B cell (primary cell): ENCODE measurements around the gene UBALD2. TPM values are rescaled to one million over a fixed set of nuclear protein-coding genes. Genes with fewer than 3 reads are reported as not detected.

Source experiments
- ATAC-seq: fragments of 200-7000 bp; cut with Tn5 transposase; one replicate; pipeline ENCODE4 v1.10.0; 2021; ENCODE audit warnings: low read depth, mild to moderate bottlenecking, moderate number of reproducible peaks, moderate library complexity
- CTCF ChIA-PET: fragments of 350-600 bp; sonication (Branson Sonifier 250); formaldehyde crosslinking; loops from one replicate; lab custom pipeline; 2021; ENCODE audit warnings: antibody characterized with exemption, inconsistent platforms; lab: Charles Lee
- POLR2A ChIA-PET: fragments of 350-600 bp; sonication (Branson Sonifier 250); formaldehyde crosslinking; loops from one replicate; lab custom pipeline; 2021; ENCODE audit warnings: antibody characterized with exemption; lab: Charles Lee
- DNase-seq: peaks from one replicate; pipeline ENCODE4 v3.0.0; 2013
- H2AFZ ChIP-seq: 2 replicates; pipeline ENCODE4 v1.6.1; 2012; ENCODE audit warnings: mild to moderate bottlenecking, low read depth, low read length; ENCODE audit not compliant: insufficient read depth, poor library complexity, severe bottlenecking
- H3K27ac ChIP-seq, 2 donors: 1 replicate in 1 of 2; 2 replicates in 1 of 2; pipeline ENCODE4 v1.5.1; 2012 to 2013; ENCODE audit warnings: low read length in 2 of 2, mild to moderate bottlenecking in 2 of 2, moderate library complexity in 1 of 2
- H3K27me3 ChIP-seq, 4 experiments: fragments of 200-600 bp in 1 of 4; sonication (generic) in 1 of 4; replicated peaks in 1 of 4; 1 replicate in 2 of 4; 2 replicates in 2 of 4; pipeline versions ENCODE4 v1.6.1 to v1.7.0; 2013 to 2016; ENCODE audit warnings: low read length in 3 of 4, mild to moderate bottlenecking in 2 of 4, mixed read lengths in 1 of 4, moderate library complexity in 1 of 4; ENCODE audit not compliant: insufficient read depth in 4 of 4, control insufficient read depth in 3 of 4; ENCODE audit errors: control extremely low read depth in 1 of 4
- H3K36me3 ChIP-seq, 2 experiments: replicated peaks in 1 of 2; 1 replicate in 1 of 2; 2 replicates in 1 of 2; pipeline versions ENCODE4 v1.6.1 to v1.7.1; 2013; ENCODE audit warnings: low read length in 1 of 2; ENCODE audit not compliant: insufficient read depth in 2 of 2, control insufficient read depth in 1 of 2; ENCODE audit errors: control extremely low read depth in 1 of 2, extremely low read depth in 1 of 2
- H3K4me1 ChIP-seq, 2 donors: fragments of 200-600 bp in 1 of 2; sonication (generic) in 1 of 2; 1 replicate in 1 of 2; 2 replicates in 1 of 2; pipeline versions ENCODE4 v1.5.1 to v1.6.1; 2013 to 2017; ENCODE audit warnings: low read length in 2 of 2; ENCODE audit not compliant: control insufficient read depth in 2 of 2, insufficient read depth in 2 of 2
- H3K4me2 ChIP-seq: replicated peaks from 2 replicates; pipeline ENCODE3; 2012; ENCODE audit warnings: mild to moderate bottlenecking, low read depth, low read length; ENCODE audit not compliant: poor library complexity, severe bottlenecking
- H3K4me3 ChIP-seq, 5 experiments: fragments of 200-600 bp in 1 of 5; sonication (generic) in 1 of 5; 1 replicate in 3 of 5; 2 replicates in 2 of 5; pipeline versions ENCODE4 v1.5.1 to v1.7.0; 2011 to 2016; ENCODE audit warnings: low read length in 4 of 5, mild to moderate bottlenecking in 4 of 5, low read depth in 2 of 5, control low read depth in 1 of 5, moderate library complexity in 1 of 5; ENCODE audit not compliant: insufficient read depth in 1 of 5; ENCODE audit errors: control extremely low read depth in 1 of 5, extremely low read depth in 1 of 5
- H3K79me2 ChIP-seq: fragments of 200-600 bp; sonication (generic); one replicate; pipeline ENCODE4 v1.6.0; 2016; ENCODE audit warnings: low read length; ENCODE audit not compliant: control insufficient read depth, insufficient read depth
- H3K9ac ChIP-seq: fragments of 200-600 bp; sonication (generic); 2 replicates; pipeline ENCODE4 v1.6.1; 2017; ENCODE audit warnings: mild to moderate bottlenecking, low read length, moderate library complexity
- H3K9me3 ChIP-seq, 3 donors: one replicate each; pipeline versions ENCODE4 v1.6.1 to v1.7.1; 2013; ENCODE audit warnings: low read length in 2 of 3; ENCODE audit not compliant: control insufficient read depth in 2 of 3, insufficient read depth in 1 of 3; ENCODE audit errors: control extremely low read depth in 1 of 3
- H4K20me1 ChIP-seq: 2 replicates; pipeline ENCODE4 v1.6.0; 2012; ENCODE audit warnings: mild to moderate bottlenecking, low read length; ENCODE audit not compliant: insufficient read depth, control insufficient read depth, poor library complexity, severe bottlenecking
- H3K27ac Mint-ChIP-seq: one replicate; pipeline ENCODE4 v1.8.0; 2021; ENCODE audit warnings: mixed read lengths
- H3K27me3 Mint-ChIP-seq: one replicate; pipeline ENCODE4 v1.8.0; 2021; ENCODE audit warnings: mixed read lengths
- H3K4me1 Mint-ChIP-seq: one replicate; pipeline ENCODE4 v1.8.0; 2021; ENCODE audit warnings: mixed read lengths
- H3K4me3 Mint-ChIP-seq: one replicate; pipeline ENCODE4 v1.8.0; 2021; ENCODE audit warnings: mixed read lengths
- H3K9me3 Mint-ChIP-seq: one replicate; pipeline ENCODE4 v1.8.0; 2022; ENCODE audit warnings: mixed read lengths; ENCODE audit not compliant: insufficient read depth
- CTCF ChIP-seq: fragments of 200-600 bp; IDR thresholded peaks from one replicate; pipeline ENCODE4 v1.8.0; 2022; ENCODE audit warnings: antibody characterized with exemption, mild to moderate bottlenecking
- EZH2 ChIP-seq: IDR thresholded peaks from 2 replicates; pipeline ENCODE4 v1.6.1; 2012; ENCODE audit warnings: borderline replicate concordance, low read depth, mild to moderate bottlenecking, moderate library complexity, low read length; ENCODE audit not compliant: insufficient read depth, poor library complexity, severe bottlenecking
- WGBS: methylation state at CpG from one replicate; pipeline ENCODE4 v1.1.5; 2013; ENCODE audit warnings: missing lambda C conversion rate; ENCODE audit not compliant: insufficient coverage; 5-methylcytosine and 5-hydroxymethylcytosine counted together
- intact Hi-C: fragments of 100-400 bp; cut with micrococcal nuclease; formaldehyde crosslinking; loops from one replicate; pipeline ENCODE4 v1.10.0; 2022
- polyA plus RNA-seq: library from polyadenylated mRNA; depleted of rRNA; stranded (reverse); fragments of >200 nt; gene quantifications from 2 replicates; pipeline ENCODE4 v1.2.3, GENCODE V29; 2012
- small RNA-seq: library from RNA; depleted of rRNA; stranded (forward); fragments of <200 nt; gene quantifications from one replicate; pipeline ENCODE3, GENCODE V24; 2012; ENCODE audit warnings: low replicate concordance, low read depth; ENCODE audit not compliant: insufficient read length
- total RNA-seq, 2 donors: library from RNA; stranded (reverse); fragments of 120-200 nt in 1 of 2; gene quantifications; 1 replicate in 1 of 2; 2 replicates in 1 of 2; pipeline versions ENCODE4 v1.2.3 to v1.2.4, GENCODE V29; 2013 to 2022

UBALD2 gene
- total and polyA plus RNA-seq, 2 donors (not counting 1 experiment from before 2014, with no cell fraction given) = 78.9 to 155 TPM

DNA sequence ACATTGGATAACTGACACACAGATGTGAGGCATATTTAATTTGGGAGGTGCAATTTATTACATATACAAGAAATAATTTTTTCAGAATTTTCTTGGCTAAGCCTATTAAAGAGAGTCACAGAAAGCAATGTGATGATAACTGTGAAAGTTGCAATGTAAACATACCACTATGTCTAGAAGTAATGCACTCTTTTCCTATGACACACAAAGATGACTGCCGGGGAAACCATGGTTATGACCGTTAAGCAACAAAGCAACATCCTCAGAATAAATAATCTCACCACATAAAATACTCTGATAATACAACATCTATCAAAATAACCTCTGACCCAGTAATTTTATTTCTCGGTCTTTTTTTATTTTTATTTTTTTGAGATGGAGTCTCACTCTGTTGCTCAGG, 53.4 kb downstream of the UBALD2 start:
- POLR2A ChIA-PET = no interaction called here
- no peaks in the 10 kb centered on the region for H4K20me1 ChIP-seq
- no peak for DNase-seq

More for the DNA sequence above, 53.4 kb downstream of the UBALD2 start:
- Mint-ChIP-seq H3K4me3 (no peak overlapping the region), H3K27me3 (no peaks in the 10 kb centered on the region), H3K27ac (no peak overlapping the region), H3K4me1 (no peaks in the 10 kb centered on the region), H3K9me3 (no peaks in the 10 kb centered on the region)
- TF ChIP-seq CTCF (no peak), EZH2 (no peak)
- no peaks in the 10 kb centered on the region for H3K4me1 ChIP-seq
- peaks cover 5 to 6% of the 10 kb centered on the region in 2 experiments for H3K36me3 ChIP-seq
- 100% methylated on average over 2 of the region's 3 CpGs for WGBS
- H3K79me2 ChIP-seq = no peaks in the 10 kb centered on the region
- no peak overlapping the region for H3K9ac ChIP-seq
- intact Hi-C loops = no loop called here
- no peak for ATAC-seq
- H3K9me3 ChIP-seq = no peaks in the 10 kb centered on the region
- H2AFZ ChIP-seq = no peak overlapping the region
- no peak overlapping the region for H3K27ac ChIP-seq
- H3K4me2 ChIP-seq = no peak overlapping the region
- CTCF ChIA-PET = no interaction called here
- H3K27me3 ChIP-seq = no peaks in the 10 kb centered on the region
- no peak overlapping the region for H3K4me3 ChIP-seq

Small RNAs within 50 kb of the gene (small RNA-seq; reads per million reads assigned to genes)
- gene RF00019 = not detected

Other genes with a start within 250 kb of the UBALD2 start
- gene EVPL, start 238.0 kb upstream of the UBALD2 start, total RNA-seq = not detected in 2 replicates
- not detected in 2 replicates for gene EVPL, start 238.0 kb upstream of the UBALD2 start, polyA plus RNA-seq
- gene SRP68, start 192.8 kb upstream of the UBALD2 start, total RNA-seq = 75.4 and 82.3 TPM in 2 replicates
- gene SRP68, start 192.8 kb upstream of the UBALD2 start, polyA plus RNA-seq = 29.6 and 36.3 TPM in 2 replicates
- 0.42 TPM in 1 of 2 replicates, not detected in the other for gene GALR2, start 190.6 kb upstream of the UBALD2 start, total RNA-seq
- 1.2 and 2.0 TPM in 2 replicates for gene GALR2, start 190.6 kb upstream of the UBALD2 start, polyA plus RNA-seq
- 0.37 and 0.53 TPM in 2 replicates for gene ZACN, start 186.2 kb upstream of the UBALD2 start, total RNA-seq
- 0.35 and 0.45 TPM in 2 replicates for gene ZACN, start 186.2 kb upstream of the UBALD2 start, polyA plus RNA-seq
- gene EXOC7, start 161.6 kb upstream of the UBALD2 start, total RNA-seq = 191 and 194 TPM in 2 replicates
- gene EXOC7, start 161.6 kb upstream of the UBALD2 start, polyA plus RNA-seq = 96.1 and 105 TPM in 2 replicates
- gene FOXJ1, start 124.1 kb upstream of the UBALD2 start, total RNA-seq = 0.12 and 0.20 TPM in 2 replicates
- gene FOXJ1, start 124.1 kb upstream of the UBALD2 start, polyA plus RNA-seq = 0.53 and 1.0 TPM in 2 replicates
- 1.2 and 1.4 TPM in 2 replicates for gene RNF157, start 24.9 kb upstream of the UBALD2 start, total RNA-seq
- 0.54 and 0.84 TPM in 2 replicates for gene RNF157, start 24.9 kb upstream of the UBALD2 start, polyA plus RNA-seq
- gene QRICH2, start 42.9 kb downstream of the UBALD2 start, total RNA-seq = 4.2 and 4.4 TPM in 2 replicates
- 3.1 and 4.5 TPM in 2 replicates for gene QRICH2, start 42.9 kb downstream of the UBALD2 start, polyA plus RNA-seq
- 45.5 and 48.0 TPM in 2 replicates for gene PRPSAP1, start 88.6 kb downstream of the UBALD2 start, total RNA-seq
- 43.0 and 61.4 TPM in 2 replicates for gene PRPSAP1, start 88.6 kb downstream of the UBALD2 start, polyA plus RNA-seq
- 2.2 and 2.4 TPM in 2 replicates for gene SPHK1, start 119.3 kb downstream of the UBALD2 start, total RNA-seq
- 1.1 and 1.9 TPM in 2 replicates for gene SPHK1, start 119.3 kb downstream of the UBALD2 start, polyA plus RNA-seq
- 54.0 and 62.4 TPM in 2 replicates for gene UBE2O, start 187.8 kb downstream of the UBALD2 start, total RNA-seq
- gene UBE2O, start 187.8 kb downstream of the UBALD2 start, polyA plus RNA-seq = 41.3 and 62.5 TPM in 2 replicates
- gene AANAT, start 202.3 kb downstream of the UBALD2 start, total RNA-seq = 0.94 TPM in 1 of 2 replicates, not detected in the other
- 0.42 and 0.88 TPM in 2 replicates for gene AANAT, start 202.3 kb downstream of the UBALD2 start, polyA plus RNA-seq
- gene RHBDF2, start 236.1 kb downstream of the UBALD2 start, total RNA-seq = 482 and 509 TPM in 2 replicates
- 276 and 288 TPM in 2 replicates for gene RHBDF2, start 236.1 kb downstream of the UBALD2 start, polyA plus RNA-seq